ENCODE results near the gene CACNA1F. TPM values are rescaled to one million over a fixed set of nuclear protein-coding genes. Genes with fewer than 3 reads are reported as not detected.

Gene CACNA1F
- under 0.01 TPM in 1 of 2 replicates, not detected in the other for total RNA-seq

GRCh38 chrX:49233176-49233575, at the start of gene CACNA1F:
Gene CACNA1F (minus strand): TSS chrX:49233340. CDS start chrX:49233309, 31 bp downstream.

DNA sequence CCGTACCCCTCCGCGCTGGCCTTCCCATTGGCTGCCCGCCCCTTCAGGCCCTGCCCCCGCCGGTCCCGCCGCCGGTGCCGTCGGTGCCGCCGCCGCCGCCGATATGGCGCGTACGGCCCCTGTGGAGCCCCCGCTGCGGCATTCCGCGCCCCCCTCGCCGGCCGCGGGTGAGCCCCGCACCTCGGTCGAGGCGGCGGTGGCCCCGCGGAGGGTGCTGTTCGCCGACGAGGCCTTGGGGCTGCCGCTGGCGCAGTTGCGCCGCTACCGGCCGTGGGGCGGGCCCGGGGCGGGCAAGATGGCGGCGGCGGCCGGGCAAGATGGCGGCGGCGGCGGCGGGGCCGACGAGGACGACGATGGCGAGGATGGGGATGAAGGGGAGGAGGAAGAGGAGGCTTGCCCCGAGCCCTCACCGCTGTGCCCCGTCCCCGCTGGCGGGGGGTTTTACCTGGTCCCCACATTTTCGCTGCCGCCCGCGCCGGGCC, 36.7 kb upstream of the CACNA1F start, which contains the start of gene PPP1R3F:
Gene PPP1R3F, plus strand, starts transcription at position 27 of the 482 bp plus-strand sequence. Its CDS starts 77 bp downstream, at position 104.

DNA sequence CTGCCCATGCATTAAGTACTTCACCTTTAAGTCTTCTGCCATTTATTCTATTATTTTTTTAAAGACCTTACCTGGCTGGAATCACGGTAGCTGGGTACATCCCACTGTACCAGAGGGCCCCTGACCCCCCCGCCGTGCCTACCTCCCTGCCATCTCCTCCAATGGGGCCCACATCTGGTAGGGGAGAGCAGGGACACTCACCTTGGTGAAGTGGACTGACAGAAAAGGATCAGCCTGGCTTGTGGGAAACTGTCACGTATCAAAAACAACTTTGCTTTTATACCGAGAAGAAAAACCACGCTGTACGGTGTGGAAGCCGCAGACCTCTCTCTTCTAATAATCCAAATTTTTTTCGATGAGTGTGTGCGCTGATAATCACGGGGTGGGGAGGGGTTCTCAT, 31.3 kb upstream of the CACNA1F start, which contains the start of gene FOXP3:
Gene FOXP3, minus strand, starts transcription at position 251 of the 400 bp plus-strand sequence. CDS start 6,205 bp downstream, outside the sequence.

DNA sequence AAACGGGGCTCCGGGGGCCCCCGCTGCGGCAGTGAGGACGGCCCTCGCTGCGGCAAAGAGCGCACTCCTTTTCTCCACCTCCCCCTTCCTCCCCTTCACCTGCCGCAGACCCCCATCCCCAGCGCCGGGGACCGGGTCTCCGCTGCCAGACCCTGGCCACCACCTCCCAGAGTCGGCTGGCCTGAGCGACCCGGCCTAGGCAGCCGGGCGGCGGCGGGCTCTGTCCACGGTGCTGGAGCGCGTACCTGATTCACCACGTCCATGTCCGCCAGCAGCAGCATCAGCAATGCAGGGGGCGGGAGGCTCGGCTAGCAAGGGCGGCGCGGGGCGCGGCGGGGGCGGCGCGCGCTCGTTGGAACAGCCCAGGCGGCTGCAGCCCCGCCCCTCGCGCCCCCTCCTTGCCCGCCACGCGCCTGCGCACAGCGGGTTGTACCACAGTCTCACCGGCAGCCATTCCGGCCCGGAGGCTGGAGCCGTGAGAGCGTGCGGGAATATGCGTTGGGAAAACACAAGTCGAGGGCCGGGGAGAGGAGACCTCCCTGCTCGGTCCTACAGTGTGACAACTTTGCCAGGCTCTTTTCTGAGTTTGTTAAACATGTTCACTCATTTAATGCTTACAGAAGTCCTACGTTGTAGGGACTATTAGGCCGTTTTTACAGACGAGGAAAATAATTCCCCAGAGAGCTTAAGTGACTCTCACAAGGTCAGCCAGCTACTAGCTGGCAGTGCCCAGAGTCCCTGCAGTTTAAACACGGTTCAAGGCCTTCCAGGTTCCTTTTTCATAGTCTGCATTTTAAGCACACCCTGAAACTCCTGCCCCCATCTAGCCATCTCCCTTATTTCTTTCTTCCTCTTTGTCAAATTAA, 33.0 kb downstream of the CACNA1F start, which contains the start of gene SYP:
Gene SYP, minus strand, starts transcription at position 288 of the 866 bp plus-strand sequence. Its CDS starts 7 bp downstream, at position 281.

GRCh38 chrX:49186125-49187027, 46.8 kb downstream of the CACNA1F start, which contains the start of gene PRICKLE3:
Gene PRICKLE3 (minus strand): TSS chrX:49186373. CDS start chrX:49186297, 76 bp downstream.

GRCh38 chrX:49171752-49172279, 61.3 kb downstream of the CACNA1F start, which contains the start of gene PLP2:
Gene PLP2 (plus strand): TSS chrX:49171898. CDS start chrX:49172001, 103 bp downstream.

DNA sequence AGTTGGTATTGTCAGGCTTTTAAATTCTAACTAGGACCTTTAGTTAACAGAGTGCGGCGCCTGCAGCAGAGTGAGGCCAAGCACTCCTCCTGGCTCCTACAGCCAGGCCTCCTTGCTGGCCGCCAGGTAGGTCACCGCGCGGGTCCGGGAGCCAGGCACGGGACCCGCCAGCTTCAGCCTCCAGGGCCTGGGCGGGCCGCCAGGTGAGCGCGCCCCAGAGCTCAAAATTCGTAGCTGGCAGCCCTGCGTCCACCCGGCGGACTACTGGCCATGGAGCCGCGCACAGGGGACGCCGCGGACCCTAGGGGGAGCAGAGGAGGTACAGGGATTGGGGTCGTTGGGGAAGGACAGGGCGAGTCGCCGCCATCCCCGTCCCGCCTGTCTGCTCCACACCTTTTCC, 70.5 kb downstream of the CACNA1F start, which contains the start of gene MAGIX:
Gene MAGIX, plus strand, starts transcription at position 139 of the 400 bp plus-strand sequence. Its CDS starts 132 bp downstream, at position 271.

Other genes starting within 250 kb of the CACNA1F start
- 17.0 and 18.3 TPM in 2 replicates for gene GRIPAP1, start 231.1 kb downstream of the CACNA1F start, total RNA-seq
- 30.4 and 31.7 TPM in 2 replicates for gene TFE3, start 190.0 kb downstream of the CACNA1F start, total RNA-seq
- 1.5 and 1.6 TPM in 2 replicates for gene CCDC120, start 174.3 kb downstream of the CACNA1F start, total RNA-seq
- 7.3 and 9.8 TPM in 2 replicates for gene PRAF2, start 159.3 kb downstream of the CACNA1F start, total RNA-seq
- 24.5 and 36.4 TPM in 2 replicates for gene WDR45, start 153.5 kb downstream of the CACNA1F start, total RNA-seq
- 18.9 and 22.5 TPM in 2 replicates for gene GPKOW, start 109.6 kb downstream of the CACNA1F start, total RNA-seq
- gene MAGIX, start 70.6 kb downstream of the CACNA1F start, total RNA-seq = 0.65 and 0.76 TPM in 2 replicates
- gene PLP2, start 61.4 kb downstream of the CACNA1F start, total RNA-seq = 44.4 and 45.8 TPM in 2 replicates
- 5.8 and 7.2 TPM in 2 replicates for gene PRICKLE3, start 47.0 kb downstream of the CACNA1F start, total RNA-seq
- gene SYP, start 33.1 kb downstream of the CACNA1F start, total RNA-seq = under 0.01 and 0.10 TPM in 2 replicates
- 13.9 and 18.6 TPM in 2 replicates for gene CCDC22, start 2.1 kb upstream of the CACNA1F start, total RNA-seq
- 0.33 TPM in 1 of 2 replicates, not detected in the other for gene FOXP3, start 31.4 kb upstream of the CACNA1F start, total RNA-seq
- gene PPP1R3F, start 36.5 kb upstream of the CACNA1F start, total RNA-seq = 1.3 and 2.1 TPM in 2 replicates
- not detected in 2 replicates for gene GAGE10, start 70.3 kb upstream of the CACNA1F start, total RNA-seq
- gene GAGE12J, start 88.7 kb upstream of the CACNA1F start, total RNA-seq = not detected in 2 replicates
- gene GAGE13, start 98.2 kb upstream of the CACNA1F start, total RNA-seq = not detected in 2 replicates